ENCODE results near the gene CDK19. TPM values are rescaled to one million over a fixed set of nuclear protein-coding genes. Genes with fewer than 3 reads are reported as not detected.

CDK19 gene
- total and polyA plus RNA-seq, 9 of the 15 experiments (the other 6 are each of a cell fraction or from before 2014, with no cell fraction given) = 3.8 to 15.2 (median 7.4) TPM

GRCh38 chr6:110748453-110748852 lies 66.8 kb downstream of the CDK19 start:
- in situ Hi-C loops (cut with MboI) (no loop called here), intact Hi-C loops (cut with micrococcal nuclease) (no loop called here)
- no peak overlapping the region for H3K27ac ChIP-seq (ENCODE audit: extremely low read depth, low read depth, low read length)
- H2AFZ ChIP-seq (ENCODE audit: low read depth, low read length) = no peak overlapping the region
- no peaks in the 10 kb centered on the region for H3K9me3 ChIP-seq (replicated peaks; ENCODE audit: control insufficient read depth, insufficient read depth, low read depth, low read length)
- no TSS peak for BruUV-seq (replicated peaks)
- peaks cover 0 to 5% of the 10 kb centered on the region in 2 experiments; a peak in 1 of 5 replicates for H3K4me1 ChIP-seq (replicated peaks in 1 of 2; ENCODE audit: control insufficient read depth in 2 of 2, insufficient read depth in 2 of 2, low read length in 2 of 2)
- ChIA-PET POLR2A (no interaction called here), CTCF (ENCODE audit: low intra/inter-chr PET ratio) (no interaction called here)
- no peak overlapping the region for H3K4me3 ChIP-seq
- no peaks in the 10 kb centered on the region for H3K79me2 ChIP-seq (ENCODE audit: control insufficient read depth, insufficient read depth, low read length)
- H3K27me3 ChIP-seq (ENCODE audit: control insufficient read depth in 2 of 2, insufficient read depth in 2 of 2, low read length in 2 of 2) = no peaks in the 10 kb centered on the region
- FAIRE-seq (no peak), ATAC-seq (no peak), DNase-seq (ENCODE audit: extremely low read depth in 1 of 4, low spot score in 3 of 4) (no peak)
- TF ChIP-seq NFXL1 (CRISPR knock-in tag; IDR thresholded peaks at IDR 0.05) (no peak), ZC3H11A (IDR thresholded peaks at IDR 0.05; ENCODE audit: low read depth, low read length) (no peak), ZNF561 (CRISPR knock-in tag; conservative IDR thresholded peaks at IDR 0.05) (no peak), FOXP1 (CRISPR knock-in tag; IDR thresholded peaks at IDR 0.05) (no peak), TFAM (CRISPR knock-in tag; conservative IDR thresholded peaks at IDR 0.05) (no peak), HDGF (IDR thresholded peaks at IDR 0.05) (no peak), ZNF224 (CRISPR knock-in tag; IDR thresholded peaks at IDR 0.05) (no peak), CC2D1A (IDR thresholded peaks at IDR 0.05) (no peak), TRIM28 (IDR thresholded peaks at IDR 0.05) (no peak), CCNT2 (IDR thresholded peaks at IDR 0.05; ENCODE audit: borderline replicate concordance, extremely low read depth, insufficient read length, low read depth, low read length) (no peak), NELFE (IDR thresholded peaks at IDR 0.05; ENCODE audit: insufficient read depth, insufficient read length) (no peak), CAMTA2 (CRISPR knock-in tag; conservative IDR thresholded peaks at IDR 0.05) (no peak), SRF (CRISPR knock-in tag; IDR thresholded peaks at IDR 0.05) (no peak), YY1 (IDR thresholded peaks at IDR 0.05; ENCODE audit: borderline replicate concordance in 1 of 3, control insufficient read depth in 1 of 3, extremely low read depth in 1 of 3, insufficient read depth in 3 of 3, insufficient read length in 1 of 3, insufficient replicate concordance in 2 of 3, low read depth in 1 of 3, low read length in 2 of 3) (no peak), MED1 (CRISPR knock-in tag; IDR thresholded peaks at IDR 0.05; ENCODE audit: borderline replicate concordance) (no peak), ZC3H4 (CRISPR knock-in tag; IDR thresholded peaks at IDR 0.05; ENCODE audit: borderline replicate concordance) (no peak), AFF1 (IDR thresholded peaks at IDR 0.05; ENCODE audit: low read depth in 1 of 2, partially characterized antibody in 2 of 2) (no peak), DPF2 (IDR thresholded peaks at IDR 0.05) (no peak), ZBTB8A (IDR thresholded peaks at IDR 0.05; ENCODE audit: partially characterized antibody) (no peak)
- no peaks in the 10 kb centered on the region for H4K20me1 ChIP-seq (replicated peaks; ENCODE audit: control insufficient read depth, insufficient read depth, low read length)
- no peaks in the 10 kb centered on the region for H3K9me1 ChIP-seq (ENCODE audit: control insufficient read depth, insufficient read depth, low read length)
- no peak overlapping the region for H3K9ac ChIP-seq (ENCODE audit: insufficient read depth in 1 of 2, low read depth in 2 of 2, low read length in 2 of 2)
- 16% methylated on average over 3 of the region's 3 CpGs for WGBS (ENCODE audit: insufficient coverage, low coverage, missing lambda C conversion rate)
- no peaks in the 10 kb centered on the region for H3K36me3 ChIP-seq (ENCODE audit: control insufficient read depth, insufficient read depth, low read length)
- H3K4me2 ChIP-seq (ENCODE audit: insufficient read depth, low read length) = no peak overlapping the region

All from K562 (cell line).